SK-N-SH (cell line): Measurements from ENCODE around the gene ARHGEF12.

Source experiments
- EP300 ChIP-seq, 2 experiments: IDR thresholded peaks; 2 replicates each; pipeline versions ENCODE4 v1.4.0 to v1.6.1; 2012; ENCODE audit warnings: borderline replicate concordance in 1 of 2, low read depth in 1 of 2, low read length in 1 of 2
- FOXM1 ChIP-seq: IDR thresholded peaks from 2 replicates; pipeline ENCODE4 v1.4.0; 2012; ENCODE audit warnings: low read depth, mild to moderate bottlenecking
- GABPA ChIP-seq: IDR thresholded peaks from 2 replicates; pipeline ENCODE4 v1.4.0; 2012; ENCODE audit warnings: low read depth, mild to moderate bottlenecking
- NFIC ChIP-seq: IDR thresholded peaks from 2 replicates; pipeline ENCODE4 v1.4.0; 2012; ENCODE audit warnings: borderline replicate concordance
- YY1 ChIP-seq: IDR thresholded peaks from 2 replicates; pipeline ENCODE4 v1.4.0; 2012; ENCODE audit warnings: low read depth, mild to moderate bottlenecking
- TF ChIP-seq, protein P1 (sequence below): fragments of 200-600 bp; sonication (generic); IDR thresholded peaks from 2 replicates; pipeline ENCODE4 v1.6.1; 2017; ENCODE audit warnings: antibody characterized with exemption, mild to moderate bottlenecking, moderate library complexity
- TF ChIP-seq, protein P2 (sequence below): IDR thresholded peaks from 2 replicates; pipeline ENCODE4 v1.4.0; 2012; ENCODE audit warnings: low read depth

DNA sequence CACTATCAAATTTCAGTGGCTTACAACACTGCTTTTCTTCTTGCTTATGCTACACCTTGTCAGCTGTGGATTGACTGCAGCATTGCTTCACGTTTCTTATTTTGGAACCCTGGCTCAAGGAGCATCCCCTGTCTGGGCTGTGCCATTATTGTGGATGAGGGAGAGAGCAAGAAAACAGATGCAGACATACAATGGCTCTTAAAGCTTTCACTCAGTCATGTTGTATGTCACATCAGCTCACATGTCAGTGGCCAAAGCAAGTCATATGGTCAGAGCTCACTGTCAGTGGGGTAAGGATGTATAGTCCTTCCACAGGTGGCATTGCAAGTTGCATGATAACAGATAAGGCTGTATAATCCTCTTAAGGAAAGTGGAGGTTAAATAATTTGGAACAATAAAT is 10.0 kb downstream of the ARHGEF12 start:
- TF ChIP-seq, protein P1, sequence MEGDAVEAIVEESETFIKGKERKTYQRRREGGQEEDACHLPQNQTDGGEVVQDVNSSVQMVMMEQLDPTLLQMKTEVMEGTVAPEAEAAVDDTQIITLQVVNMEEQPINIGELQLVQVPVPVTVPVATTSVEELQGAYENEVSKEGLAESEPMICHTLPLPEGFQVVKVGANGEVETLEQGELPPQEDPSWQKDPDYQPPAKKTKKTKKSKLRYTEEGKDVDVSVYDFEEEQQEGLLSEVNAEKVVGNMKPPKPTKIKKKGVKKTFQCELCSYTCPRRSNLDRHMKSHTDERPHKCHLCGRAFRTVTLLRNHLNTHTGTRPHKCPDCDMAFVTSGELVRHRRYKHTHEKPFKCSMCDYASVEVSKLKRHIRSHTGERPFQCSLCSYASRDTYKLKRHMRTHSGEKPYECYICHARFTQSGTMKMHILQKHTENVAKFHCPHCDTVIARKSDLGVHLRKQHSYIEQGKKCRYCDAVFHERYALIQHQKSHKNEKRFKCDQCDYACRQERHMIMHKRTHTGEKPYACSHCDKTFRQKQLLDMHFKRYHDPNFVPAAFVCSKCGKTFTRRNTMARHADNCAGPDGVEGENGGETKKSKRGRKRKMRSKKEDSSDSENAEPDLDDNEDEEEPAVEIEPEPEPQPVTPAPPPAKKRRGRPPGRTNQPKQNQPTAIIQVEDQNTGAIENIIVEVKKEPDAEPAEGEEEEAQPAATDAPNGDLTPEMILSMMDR, result no peak
- no peak for TF ChIP-seq NFIC
- no peak for TF ChIP-seq GABPA
- TF ChIP-seq, protein P2, sequence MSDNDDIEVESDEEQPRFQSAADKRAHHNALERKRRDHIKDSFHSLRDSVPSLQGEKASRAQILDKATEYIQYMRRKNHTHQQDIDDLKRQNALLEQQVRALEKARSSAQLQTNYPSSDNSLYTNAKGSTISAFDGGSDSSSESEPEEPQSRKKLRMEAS, result no peak
- TF ChIP-seq FOXM1, result no peak
- no peak for TF ChIP-seq YY1
- no peak for TF ChIP-seq EP300 (IDR thresholded peaks at IDR 0.05; ENCODE audit: borderline replicate concordance in 1 of 2, low read depth in 1 of 2, low read length in 1 of 2)
